ENCODE results near the gene ST6GALNAC1. TPM values are rescaled to one million over a fixed set of nuclear protein-coding genes. Genes with fewer than 3 reads are reported as not detected.

Gene ST6GALNAC1
- total and polyA plus RNA-seq, 2 donors from 2014 or later: 0.31 TPM; not detected in 1

- intact Hi-C loops (cut with DNase I): no loop called here
- FAIRE-seq (no peak), DNase-seq (no peak)
- H3K27ac ChIP-seq (ENCODE audit: low read depth in 2 of 2, low read length in 2 of 2): no peak overlapping the region
- H3K4me1 ChIP-seq (ENCODE audit: control insufficient read depth in 2 of 3, insufficient read depth in 2 of 3, low read depth in 1 of 3, low read length in 3 of 3): no peaks in the 10 kb centered on the region
- H3K36me3 ChIP-seq (ENCODE audit: control insufficient read depth in 2 of 3, insufficient read depth in 3 of 3, low read length in 3 of 3): no peaks in the 10 kb centered on the region
- H3K9ac ChIP-seq (ENCODE audit: low read length in 3 of 3): no peak overlapping the region
- H3K9me3 ChIP-seq (ENCODE audit: control insufficient read depth in 2 of 3, insufficient read depth in 1 of 3, low read length in 3 of 3): no peaks in the 10 kb centered on the region
- H3K27me3 ChIP-seq (ENCODE audit: control insufficient read depth, insufficient read depth, low read length): no peaks in the 10 kb centered on the region
- no peak overlapping the region for H3K4me3 ChIP-seq (ENCODE audit: low read length in 3 of 3)
- TF ChIP-seq CTCF (IDR thresholded peaks at IDR 0.05; ENCODE audit: borderline replicate concordance, extremely low read depth, insufficient read depth): no peak
These were observed 65.7 kb downstream of the ST6GALNAC1 start for GRCh38 chr17:76577876-76578275.

DNA sequence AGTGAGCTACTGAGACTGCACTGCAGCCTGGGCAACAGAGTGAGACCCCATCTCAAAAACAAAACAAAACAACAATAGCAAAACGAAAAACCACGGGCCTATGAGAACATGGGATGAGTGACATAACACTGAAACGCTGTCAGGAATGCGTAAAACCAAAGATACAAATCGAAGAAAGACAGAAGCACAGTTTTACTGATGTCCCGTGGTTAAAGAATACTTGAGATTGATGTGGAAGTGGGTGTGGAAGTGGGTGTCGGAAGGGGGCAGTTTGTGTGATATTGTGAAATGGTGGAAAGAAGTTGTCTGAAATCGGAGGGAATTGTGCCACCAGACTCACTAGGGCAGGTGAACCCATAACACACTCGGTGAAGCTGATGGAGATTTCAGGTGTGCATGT, 67.4 kb downstream of the ST6GALNAC1 start:
- intact Hi-C loops (cut with DNase I): no loop called here
- Histone ChIP-seq H3K27ac (ENCODE audit: low read depth in 2 of 2, low read length in 2 of 2) (no peak overlapping the region), H3K9ac (ENCODE audit: low read length in 3 of 3) (no peak overlapping the region), H3K27me3 (ENCODE audit: control insufficient read depth, insufficient read depth, low read length) (no peaks in the 10 kb centered on the region), H3K4me3 (ENCODE audit: low read length in 3 of 3) (no peak overlapping the region), H3K36me3 (ENCODE audit: control insufficient read depth in 2 of 3, insufficient read depth in 3 of 3, low read length in 3 of 3) (no peaks in the 10 kb centered on the region), H3K9me3 (ENCODE audit: control insufficient read depth in 2 of 3, insufficient read depth in 1 of 3, low read length in 3 of 3) (no peaks in the 10 kb centered on the region), H3K4me1 (ENCODE audit: control insufficient read depth in 2 of 3, insufficient read depth in 2 of 3, low read depth in 1 of 3, low read length in 3 of 3) (no peaks in the 10 kb centered on the region)
- DNase-seq: no peak
- FAIRE-seq: no peak
- no peak for TF ChIP-seq CTCF (IDR thresholded peaks at IDR 0.05; ENCODE audit: borderline replicate concordance, extremely low read depth, insufficient read depth)

GRCh38 chr17:76575570-76575969, 68.0 kb downstream of the ST6GALNAC1 start:
- H3K4me3 ChIP-seq (ENCODE audit: low read length in 3 of 3): no peak overlapping the region
- DNase-seq (peak in 1 of 5 donors; percentile 14), FAIRE-seq (no peak)
- H3K36me3 ChIP-seq (ENCODE audit: control insufficient read depth in 2 of 3, insufficient read depth in 3 of 3, low read length in 3 of 3): no peaks in the 10 kb centered on the region
- no peaks in the 10 kb centered on the region for H3K27me3 ChIP-seq (ENCODE audit: control insufficient read depth, insufficient read depth, low read length)
- no peak overlapping the region for H3K27ac ChIP-seq (ENCODE audit: low read depth in 2 of 2, low read length in 2 of 2)
- no peak for TF ChIP-seq CTCF (IDR thresholded peaks at IDR 0.05; ENCODE audit: borderline replicate concordance, extremely low read depth, insufficient read depth)
- no peaks in the 10 kb centered on the region for H3K9me3 ChIP-seq (ENCODE audit: control insufficient read depth in 2 of 3, insufficient read depth in 1 of 3, low read length in 3 of 3)
- no peak overlapping the region for H3K9ac ChIP-seq (ENCODE audit: low read length in 3 of 3)
- intact Hi-C loops (cut with DNase I): no loop called here
- H3K4me1 ChIP-seq (ENCODE audit: control insufficient read depth in 2 of 3, insufficient read depth in 2 of 3, low read depth in 1 of 3, low read length in 3 of 3): no peaks in the 10 kb centered on the region

Other genes with a start within 250 kb of the ST6GALNAC1 start
- gene UBE2O, start 190.6 kb downstream of the ST6GALNAC1 start, total RNA-seq: 21.3 TPM
- gene UBE2O, start 190.6 kb downstream of the ST6GALNAC1 start, polyA plus RNA-seq (ENCODE audit: insufficient read depth, low read depth, low replicate concordance): 5.5 TPM
- gene AANAT, start 176.2 kb downstream of the ST6GALNAC1 start, total RNA-seq: not detected
- not detected for gene AANAT, start 176.2 kb downstream of the ST6GALNAC1 start, polyA plus RNA-seq (ENCODE audit: insufficient read depth, low read depth, low replicate concordance)
- gene RHBDF2, start 142.3 kb downstream of the ST6GALNAC1 start, total RNA-seq: 58.6 TPM
- gene RHBDF2, start 142.3 kb downstream of the ST6GALNAC1 start, polyA plus RNA-seq (ENCODE audit: insufficient read depth, low read depth, low replicate concordance): 6.8 TPM
- 12.6 TPM for gene CYGB, start 106.0 kb downstream of the ST6GALNAC1 start, total RNA-seq
- 6.7 TPM for gene CYGB, start 106.0 kb downstream of the ST6GALNAC1 start, polyA plus RNA-seq (ENCODE audit: insufficient read depth, low read depth, low replicate concordance)
- gene PRCD, start 103.7 kb downstream of the ST6GALNAC1 start, total RNA-seq: 2.2 TPM
- not detected for gene PRCD, start 103.7 kb downstream of the ST6GALNAC1 start, polyA plus RNA-seq (ENCODE audit: insufficient read depth, low read depth, low replicate concordance)
- 28.6 TPM for gene ST6GALNAC2, start 57.9 kb downstream of the ST6GALNAC1 start, total RNA-seq
- 6.5 TPM for gene ST6GALNAC2, start 57.9 kb downstream of the ST6GALNAC1 start, polyA plus RNA-seq (ENCODE audit: insufficient read depth, low read depth, low replicate concordance)
- gene MXRA7, start 67.2 kb upstream of the ST6GALNAC1 start, total RNA-seq: 130 TPM
- 72.4 TPM for gene MXRA7, start 67.2 kb upstream of the ST6GALNAC1 start, polyA plus RNA-seq (ENCODE audit: insufficient read depth, low read depth, low replicate concordance)
- gene JMJD6, start 82.8 kb upstream of the ST6GALNAC1 start, total RNA-seq: 23.6 TPM
- gene JMJD6, start 82.8 kb upstream of the ST6GALNAC1 start, polyA plus RNA-seq (ENCODE audit: insufficient read depth, low read depth, low replicate concordance): 34.3 TPM
- gene METTL23, start 83.1 kb upstream of the ST6GALNAC1 start, total RNA-seq: 38.2 TPM
- gene METTL23, start 83.1 kb upstream of the ST6GALNAC1 start, polyA plus RNA-seq (ENCODE audit: insufficient read depth, low read depth, low replicate concordance): 53.0 TPM
- gene SRSF2, start 93.6 kb upstream of the ST6GALNAC1 start, total RNA-seq: 155 TPM
- gene SRSF2, start 93.6 kb upstream of the ST6GALNAC1 start, polyA plus RNA-seq (ENCODE audit: insufficient read depth, low read depth, low replicate concordance): 129 TPM
- 22.6 TPM for gene MFSD11, start 94.4 kb upstream of the ST6GALNAC1 start, total RNA-seq
- gene MFSD11, start 94.4 kb upstream of the ST6GALNAC1 start, polyA plus RNA-seq (ENCODE audit: insufficient read depth, low read depth, low replicate concordance): 12.5 TPM
- 2.3 TPM for gene MGAT5B, start 224.6 kb upstream of the ST6GALNAC1 start, total RNA-seq
- gene MGAT5B, start 224.6 kb upstream of the ST6GALNAC1 start, polyA plus RNA-seq (ENCODE audit: insufficient read depth, low read depth, low replicate concordance): 0.56 TPM